ENCODE measurements around the gene TRIO. TPM values are rescaled to one million over a fixed set of nuclear protein-coding genes. Genes with fewer than 3 reads are reported as not detected.
"Not testable (repeated sequence)": the region's sequence is repeated elsewhere in the genome, so short reads cannot be mapped to it uniquely, and the experiment has no call there.

TRIO gene
- total RNA-seq, 3 donors from 2014 or later: 4.6 to 6.6 (median 5.7) TPM

GRCh38 chr5:14204785-14205321, 61.7 kb downstream of the TRIO start:
- Mint-ChIP-seq H3K4me3 (no peak overlapping the region), H3K9me3 (no peaks in the 10 kb centered on the region), H3K27me3 (ENCODE audit: low read depth) (peaks cover 3% of the 10 kb centered on the region), H3K36me3 (ENCODE audit: insufficient read depth) (no peaks in the 10 kb centered on the region), H3K4me1 (ENCODE audit: low read depth) (peaks cover 8% of the 10 kb centered on the region)
- no peak for ATAC-seq
- DNase-seq: no peak

GRCh38 chr5:14206028-14206725, 63.0 kb downstream of the TRIO start:
- Mint-ChIP-seq H3K4me3 (no peak overlapping the region), H3K27me3 (ENCODE audit: low read depth) (peaks cover 7% of the 10 kb centered on the region), H3K36me3 (ENCODE audit: insufficient read depth) (no peaks in the 10 kb centered on the region), H3K4me1 (ENCODE audit: low read depth) (peaks cover 8% of the 10 kb centered on the region), H3K9me3 (no peaks in the 10 kb centered on the region)
- DNase-seq (no peak), ATAC-seq (no peak)

GRCh38 chr5:14207428-14207827, 64.3 kb downstream of the TRIO start:
- not testable (repeated sequence) for ATAC-seq; H3K27me3 Mint-ChIP-seq (ENCODE audit: low read depth); H3K4me3 Mint-ChIP-seq; H3K9me3 Mint-ChIP-seq; DNase-seq; H3K4me1 Mint-ChIP-seq (ENCODE audit: low read depth); H3K36me3 Mint-ChIP-seq (ENCODE audit: insufficient read depth)

GRCh38 chr5:14208071-14209021, 65.2 kb downstream of the TRIO start:
- H3K4me1 Mint-ChIP-seq (ENCODE audit: low read depth): peaks cover 8% of the 10 kb centered on the region
- ATAC-seq: no peak
- DNase-seq: no peak
- H3K36me3 Mint-ChIP-seq (ENCODE audit: insufficient read depth): no peaks in the 10 kb centered on the region
- H3K9me3 Mint-ChIP-seq: no peaks in the 10 kb centered on the region
- no peak overlapping the region for H3K4me3 Mint-ChIP-seq
- H3K27me3 Mint-ChIP-seq (ENCODE audit: low read depth): peaks cover 5% of the 10 kb centered on the region

- Mint-ChIP-seq H3K36me3 (ENCODE audit: insufficient read depth) (no peaks in the 10 kb centered on the region), H3K4me3 (no peak overlapping the region), H3K27me3 (ENCODE audit: low read depth) (peaks cover 7% of the 10 kb centered on the region), H3K4me1 (ENCODE audit: low read depth) (peaks cover 9% of the 10 kb centered on the region), H3K9me3 (no peaks in the 10 kb centered on the region)
- no peak for ATAC-seq
- no peak for DNase-seq
Observed at GRCh38 chr5:14209222-14209822, 66.2 kb downstream of the TRIO start.

GRCh38 chr5:14209836-14210235, 66.7 kb downstream of the TRIO start:
- H3K4me3 Mint-ChIP-seq: no peak overlapping the region
- H3K4me1 Mint-ChIP-seq (ENCODE audit: low read depth): peaks cover 9% of the 10 kb centered on the region
- no peaks in the 10 kb centered on the region for H3K36me3 Mint-ChIP-seq (ENCODE audit: insufficient read depth)
- peaks cover 7% of the 10 kb centered on the region for H3K27me3 Mint-ChIP-seq (ENCODE audit: low read depth)
- ATAC-seq: no peak
- no peaks in the 10 kb centered on the region for H3K9me3 Mint-ChIP-seq
- no peak for DNase-seq

GRCh38 chr5:14210729-14211128, 67.6 kb downstream of the TRIO start:
- Mint-ChIP-seq H3K4me1 (ENCODE audit: low read depth) (peaks cover 8% of the 10 kb centered on the region), H3K9me3 (no peaks in the 10 kb centered on the region), H3K36me3 (ENCODE audit: insufficient read depth) (no peaks in the 10 kb centered on the region), H3K27me3 (ENCODE audit: low read depth) (peaks cover 10% of the 10 kb centered on the region), H3K4me3 (no peak overlapping the region)
- DNase-seq (no peak), ATAC-seq (no peak)

- Mint-ChIP-seq H3K27me3 (ENCODE audit: low read depth) (peaks cover 13% of the 10 kb centered on the region), H3K4me1 (ENCODE audit: low read depth) (peaks cover 8% of the 10 kb centered on the region), H3K9me3 (no peaks in the 10 kb centered on the region), H3K4me3 (no peak overlapping the region), H3K36me3 (ENCODE audit: insufficient read depth) (no peaks in the 10 kb centered on the region)
- no peak for DNase-seq
- ATAC-seq: no peak
Observed at GRCh38 chr5:14211818-14212803, 69.0 kb downstream of the TRIO start.

- no peaks in the 10 kb centered on the region for H3K9me3 Mint-ChIP-seq
- no peaks in the 10 kb centered on the region for H3K36me3 Mint-ChIP-seq (ENCODE audit: insufficient read depth)
- no peak for ATAC-seq
- H3K4me3 Mint-ChIP-seq: no peak overlapping the region
- H3K27me3 Mint-ChIP-seq (ENCODE audit: low read depth): peaks cover 13% of the 10 kb centered on the region
- DNase-seq: no peak
- H3K4me1 Mint-ChIP-seq (ENCODE audit: low read depth): peaks cover 5% of the 10 kb centered on the region
Observed at GRCh38 chr5:14212838-14213237, 69.7 kb downstream of the TRIO start.

- no peaks in the 10 kb centered on the region for H3K36me3 Mint-ChIP-seq (ENCODE audit: insufficient read depth)
- H3K9me3 Mint-ChIP-seq: no peaks in the 10 kb centered on the region
- no peak overlapping the region for H3K4me3 Mint-ChIP-seq
- no peak for DNase-seq
- no peak for ATAC-seq
- H3K27me3 Mint-ChIP-seq (ENCODE audit: low read depth): peaks cover 13% of the 10 kb centered on the region
- peaks cover 4% of the 10 kb centered on the region for H3K4me1 Mint-ChIP-seq (ENCODE audit: low read depth)
Observed at GRCh38 chr5:14213253-14213652, 70.1 kb downstream of the TRIO start.

GRCh38 chr5:14213813-14214585, 70.9 kb downstream of the TRIO start:
- Mint-ChIP-seq H3K4me1 (ENCODE audit: low read depth) (peaks cover 1% of the 10 kb centered on the region), H3K36me3 (ENCODE audit: insufficient read depth) (no peaks in the 10 kb centered on the region), H3K9me3 (no peaks in the 10 kb centered on the region), H3K4me3 (no peak overlapping the region), H3K27me3 (ENCODE audit: low read depth) (peaks cover 13% of the 10 kb centered on the region)
- DNase-seq (no peak), ATAC-seq (no peak)

GRCh38 chr5:14215901-14216300, 72.8 kb downstream of the TRIO start:
- no peak for DNase-seq
- Mint-ChIP-seq H3K4me1 (ENCODE audit: low read depth) (peaks cover 1% of the 10 kb centered on the region), H3K27me3 (ENCODE audit: low read depth) (peaks cover 10% of the 10 kb centered on the region), H3K4me3 (no peak overlapping the region), H3K36me3 (ENCODE audit: insufficient read depth) (no peaks in the 10 kb centered on the region), H3K9me3 (no peaks in the 10 kb centered on the region)
- ATAC-seq: no peak

- no peaks in the 10 kb centered on the region for H3K36me3 Mint-ChIP-seq (ENCODE audit: insufficient read depth)
- H3K4me1 Mint-ChIP-seq (ENCODE audit: low read depth): peaks cover 3% of the 10 kb centered on the region
- ATAC-seq: no peak
- no peak overlapping the region for H3K4me3 Mint-ChIP-seq
- H3K9me3 Mint-ChIP-seq: peaks cover 2% of the 10 kb centered on the region
- DNase-seq: no peak
- H3K27me3 Mint-ChIP-seq (ENCODE audit: low read depth): peaks cover 10% of the 10 kb centered on the region
Observed at GRCh38 chr5:14216372-14216771, 73.2 kb downstream of the TRIO start.

All from activated T-cell treated with anti-CD3 and anti-CD28 coated beads, Interleukin-2, amount 50 U/mL, for 4 hours (primary cell).